Central memory CD8-positive, alpha-beta T cell (primary cell): ENCODE results near the gene PSMB7.

Source experiments
- ATAC-seq: fragments of 150-1000 bp; cut with Tn5 transposase; replicated peaks from 2 replicates; pipeline ENCODE4 v1.10.0; 2022; ENCODE audit warnings: mild to moderate bottlenecking, moderate FRiP score, moderate number of reproducible peaks; ENCODE audit not compliant: poor library complexity, severe bottlenecking; ENCODE audit errors: extremely low read depth
- DNase-seq, 2 donors: peaks; one replicate each; pipeline ENCODE4 v3.0.0; 2021; ENCODE audit warnings: low spot score in 2 of 2
- H3K27ac Mint-ChIP-seq: one replicate; pipeline ENCODE4 v1.8.0; 2022; ENCODE audit warnings: low read depth, mild to moderate bottlenecking, moderate library complexity, mixed read lengths
- H3K27me3 Mint-ChIP-seq: one replicate; pipeline ENCODE4 v1.8.0; 2022; ENCODE audit warnings: mixed read lengths
- H3K36me3 Mint-ChIP-seq: one replicate; pipeline ENCODE4 v1.8.0; 2022; ENCODE audit warnings: mild to moderate bottlenecking, moderate library complexity, mixed read lengths; ENCODE audit not compliant: insufficient read depth
- H3K4me1 Mint-ChIP-seq: one replicate; pipeline ENCODE4 v1.8.0; 2022; ENCODE audit warnings: mixed read lengths
- H3K4me3 Mint-ChIP-seq: one replicate; pipeline ENCODE4 v1.8.0; 2022; ENCODE audit warnings: mild to moderate bottlenecking, moderate library complexity, mixed read lengths
- H3K9me3 Mint-ChIP-seq: one replicate; pipeline ENCODE4 v1.8.0; 2022; ENCODE audit warnings: mixed read lengths

Gene PSMB7

DNA sequence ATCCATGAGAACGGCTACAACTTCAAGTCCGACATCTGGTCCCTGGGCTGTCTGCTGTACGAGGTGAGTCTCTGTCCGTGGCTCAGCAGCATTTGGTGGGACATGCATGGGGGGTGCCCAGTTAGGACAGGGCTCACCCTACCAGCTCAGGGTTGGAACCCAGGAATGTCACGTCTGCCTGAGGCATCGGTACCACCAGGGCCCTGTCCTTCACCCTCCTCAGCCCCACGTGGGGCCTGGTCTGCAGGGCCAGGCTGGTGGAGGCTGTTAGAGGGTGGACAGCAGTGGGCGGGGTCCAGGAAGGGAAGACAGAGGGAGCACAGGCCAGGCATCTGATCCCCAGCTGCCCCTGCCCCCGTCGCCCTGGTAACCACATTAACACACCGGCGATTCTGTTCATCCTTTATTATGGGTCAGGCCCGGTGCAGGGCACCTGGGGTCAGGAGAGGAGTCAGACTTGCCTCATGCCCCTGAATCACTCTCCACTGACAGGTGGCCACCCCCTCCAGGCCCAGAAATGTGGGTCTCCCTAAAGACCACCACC is 75.6 kb downstream of the PSMB7 start:
- H3K4me3 Mint-ChIP-seq, result no peak overlapping the region

GRCh38 chr9:124337562-124337961 is 77.7 kb downstream of the PSMB7 start:
- Mint-ChIP-seq H3K9me3 (no peaks in the 10 kb centered on the region), H3K27ac (no peak overlapping the region), H3K36me3 (peaks cover 14% of the 10 kb centered on the region), H3K27me3 (no peaks in the 10 kb centered on the region), H3K4me3 (no peak overlapping the region), H3K4me1 (no peaks in the 10 kb centered on the region)
- DNase-seq (no peak), ATAC-seq (no peak)

More for the DNA sequence above, 75.6 kb downstream of the PSMB7 start:
- no peaks in the 10 kb centered on the region for H3K27me3 Mint-ChIP-seq
- ATAC-seq, result no peak
- H3K27ac Mint-ChIP-seq, result no peak overlapping the region
- no peaks in the 10 kb centered on the region for H3K4me1 Mint-ChIP-seq
- peaks cover 13% of the 10 kb centered on the region for H3K36me3 Mint-ChIP-seq
- no peaks in the 10 kb centered on the region for H3K9me3 Mint-ChIP-seq
- no peak for DNase-seq

DNA sequence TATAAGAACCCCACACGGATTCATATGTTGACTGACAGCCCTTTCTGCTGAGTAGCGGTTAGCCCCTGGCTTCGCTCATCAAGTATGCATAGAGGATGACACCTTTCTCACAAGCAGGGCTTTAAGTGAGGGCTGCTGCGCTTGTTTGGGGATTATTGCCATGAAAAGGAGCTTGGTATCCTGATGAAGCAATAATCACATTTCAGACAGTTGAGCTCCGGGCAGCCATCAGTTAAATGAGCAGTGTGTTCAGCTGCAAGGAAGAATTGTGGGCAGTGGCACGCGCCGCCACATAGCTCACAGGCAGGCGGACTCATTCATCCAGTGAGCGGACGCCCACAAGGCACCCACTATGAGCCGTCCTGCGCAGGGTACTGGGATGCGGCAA is 79.9 kb downstream of the PSMB7 start:
- Mint-ChIP-seq H3K36me3 (peaks cover 15% of the 10 kb centered on the region), H3K27me3 (no peaks in the 10 kb centered on the region), H3K4me1 (no peaks in the 10 kb centered on the region), H3K9me3 (no peaks in the 10 kb centered on the region), H3K4me3 (no peak overlapping the region), H3K27ac (no peak overlapping the region)
- ATAC-seq (no peak), DNase-seq (no peak)

- Mint-ChIP-seq H3K27me3 (no peaks in the 10 kb centered on the region), H3K27ac (no peak overlapping the region), H3K9me3 (no peaks in the 10 kb centered on the region), H3K4me3 (no peak overlapping the region), H3K4me1 (no peaks in the 10 kb centered on the region), H3K36me3 (peaks cover 15% of the 10 kb centered on the region)
- ATAC-seq (no peak), DNase-seq (no peak)
These were observed 80.5 kb downstream of the PSMB7 start for GRCh38 chr9:124334568-124335319.

- no peak for ATAC-seq
- H3K4me3 Mint-ChIP-seq, result no peak overlapping the region
- peaks cover 15% of the 10 kb centered on the region for H3K36me3 Mint-ChIP-seq
- no peaks in the 10 kb centered on the region for H3K9me3 Mint-ChIP-seq
- no peak for DNase-seq
- no peak overlapping the region for H3K27ac Mint-ChIP-seq
- H3K4me1 Mint-ChIP-seq, result no peaks in the 10 kb centered on the region
- no peaks in the 10 kb centered on the region for H3K27me3 Mint-ChIP-seq
These were observed 82.1 kb downstream of the PSMB7 start for GRCh38 chr9:124333203-124333579.

- Mint-ChIP-seq H3K4me1 (no peaks in the 10 kb centered on the region), H3K36me3 (peaks cover 15% of the 10 kb centered on the region), H3K4me3 (no peak overlapping the region), H3K27ac (no peak overlapping the region), H3K27me3 (no peaks in the 10 kb centered on the region), H3K9me3 (no peaks in the 10 kb centered on the region)
- no peak for DNase-seq
- ATAC-seq, result no peak
These were observed 82.7 kb downstream of the PSMB7 start for GRCh38 chr9:124332361-124333202.

GRCh38 chr9:124331580-124331979 is 83.7 kb downstream of the PSMB7 start:
- DNase-seq (no peak), ATAC-seq (no peak)
- peaks cover 12% of the 10 kb centered on the region for H3K36me3 Mint-ChIP-seq
- no peak overlapping the region for H3K27ac Mint-ChIP-seq
- no peaks in the 10 kb centered on the region for H3K9me3 Mint-ChIP-seq
- H3K4me3 Mint-ChIP-seq, result no peak overlapping the region
- H3K4me1 Mint-ChIP-seq, result no peaks in the 10 kb centered on the region
- H3K27me3 Mint-ChIP-seq, result no peaks in the 10 kb centered on the region

DNA sequence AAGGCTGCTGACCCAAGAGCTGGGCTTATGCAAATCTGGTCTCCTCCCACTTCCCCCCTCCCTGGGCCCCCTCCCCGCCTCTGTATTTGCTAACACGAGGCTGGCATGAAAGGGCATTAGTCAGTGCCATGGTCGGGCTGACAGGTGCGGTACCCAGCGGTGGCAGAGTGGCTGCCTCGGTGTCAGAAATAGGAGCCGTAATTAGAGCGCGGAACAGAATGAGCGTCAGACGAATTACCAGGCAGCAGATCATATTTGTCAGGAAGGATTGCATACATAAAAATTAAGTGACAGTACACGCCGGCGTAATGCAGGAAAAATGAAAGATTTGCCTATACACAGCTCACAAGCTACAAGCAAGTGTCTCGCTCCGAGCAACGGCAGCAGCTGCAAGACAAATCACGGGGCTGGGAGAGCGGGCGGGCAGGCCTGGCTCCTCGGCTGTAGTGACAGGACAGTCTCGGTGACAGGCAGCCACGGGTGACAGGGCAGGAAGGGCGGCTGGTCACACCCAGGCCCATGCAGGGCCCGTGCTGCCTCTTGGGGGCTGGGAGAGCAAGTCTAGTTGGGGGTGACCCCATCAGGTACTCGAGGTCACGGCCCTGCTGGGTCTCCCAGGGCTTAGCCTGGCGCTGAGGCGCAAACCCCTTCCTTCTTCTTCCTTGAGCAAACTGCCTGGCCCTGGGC is 85.1 kb downstream of the PSMB7 start:
- DNase-seq (no peak), ATAC-seq (no peak)
- H3K27ac Mint-ChIP-seq, result no peak overlapping the region
- no peaks in the 10 kb centered on the region for H3K4me1 Mint-ChIP-seq
- no peak overlapping the region for H3K4me3 Mint-ChIP-seq
- H3K9me3 Mint-ChIP-seq, result no peaks in the 10 kb centered on the region
- H3K27me3 Mint-ChIP-seq, result no peaks in the 10 kb centered on the region
- peaks cover 8% of the 10 kb centered on the region for H3K36me3 Mint-ChIP-seq

DNA sequence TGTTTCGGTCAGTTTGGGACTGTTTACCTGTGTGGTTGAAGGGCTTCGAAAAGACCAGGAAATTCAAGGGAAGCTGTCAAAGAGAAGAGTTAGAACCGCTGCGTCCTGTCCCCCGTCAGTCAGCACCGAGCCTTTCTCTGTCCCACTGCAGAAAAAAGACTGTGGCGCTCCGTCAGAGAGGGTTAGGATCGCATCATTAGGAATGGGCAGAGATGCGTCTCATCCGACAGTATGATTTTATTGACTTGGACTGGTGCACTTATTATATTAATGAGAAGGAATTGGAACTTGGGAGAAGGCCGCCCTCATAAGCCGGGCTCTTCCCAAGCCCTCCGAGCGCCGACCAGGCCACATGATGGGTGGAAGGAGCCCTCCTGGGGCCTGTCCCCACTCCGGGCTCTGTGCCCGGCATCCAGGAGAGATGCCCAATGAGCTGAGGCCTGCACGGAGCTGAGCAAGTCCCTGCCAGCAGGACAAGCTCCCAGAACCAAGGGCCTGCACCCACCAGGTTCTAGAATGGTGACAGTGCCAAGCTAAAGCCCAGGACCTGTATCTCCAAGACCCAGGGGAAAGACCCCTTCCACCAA is 85.9 kb downstream of the PSMB7 start:
- Mint-ChIP-seq H3K27ac (no peak overlapping the region), H3K27me3 (no peaks in the 10 kb centered on the region), H3K9me3 (no peaks in the 10 kb centered on the region), H3K4me1 (no peaks in the 10 kb centered on the region), H3K36me3 (peaks cover 8% of the 10 kb centered on the region), H3K4me3 (no peak overlapping the region)
- ATAC-seq (no peak), DNase-seq (no peak)

GRCh38 chr9:124328285-124328684 is 87.0 kb downstream of the PSMB7 start:
- Mint-ChIP-seq H3K27ac (no peak overlapping the region), H3K4me1 (no peaks in the 10 kb centered on the region), H3K27me3 (no peaks in the 10 kb centered on the region), H3K9me3 (no peaks in the 10 kb centered on the region), H3K36me3 (peaks cover 7% of the 10 kb centered on the region), H3K4me3 (no peak overlapping the region)
- ATAC-seq (no peak), DNase-seq (no peak)

GRCh38 chr9:124327491-124327890 is 87.8 kb downstream of the PSMB7 start:
- Mint-ChIP-seq H3K27ac (no peak overlapping the region), H3K4me1 (no peaks in the 10 kb centered on the region), H3K4me3 (no peak overlapping the region), H3K9me3 (no peaks in the 10 kb centered on the region), H3K27me3 (no peaks in the 10 kb centered on the region), H3K36me3 (peaks cover 9% of the 10 kb centered on the region)
- no peak for ATAC-seq
- no peak for DNase-seq

- H3K4me3 Mint-ChIP-seq, result no peak overlapping the region
- H3K4me1 Mint-ChIP-seq, result no peaks in the 10 kb centered on the region
- no peak overlapping the region for H3K27ac Mint-ChIP-seq
- no peak for DNase-seq
- peaks cover 9% of the 10 kb centered on the region for H3K36me3 Mint-ChIP-seq
- no peaks in the 10 kb centered on the region for H3K27me3 Mint-ChIP-seq
- no peaks in the 10 kb centered on the region for H3K9me3 Mint-ChIP-seq
- no peak for ATAC-seq
These were observed 88.9 kb downstream of the PSMB7 start for GRCh38 chr9:124326378-124326777.
